Coronary artery (tissue), 2 donors: ENCODE results near the gene CFDP1.

ENCODE experiments used
- DNase-seq: peaks from one replicate; pipeline ENCODE4 v3.0.0-alpha.2; 2017; ENCODE audit warnings: low spot score
- H3K27ac ChIP-seq, 2 donors: fragments of 200-600 bp; sonication (generic); one replicate each; pipeline ENCODE4 v1.5.1; 2016 to 2019
- H3K4me3 ChIP-seq: fragments of 200-600 bp; sonication (generic); 2 replicates; pipeline ENCODE4 v1.5.1; 2016; ENCODE audit warnings: mild to moderate bottlenecking, moderate library complexity
- TF ChIP-seq, protein P1 (sequence below): fragments of 200-600 bp; sonication (generic); IDR thresholded peaks from one replicate; pipeline ENCODE4 v1.5.1; 2019; ENCODE audit warnings: antibody characterized with exemption

The CFDP1 gene

DNA sequence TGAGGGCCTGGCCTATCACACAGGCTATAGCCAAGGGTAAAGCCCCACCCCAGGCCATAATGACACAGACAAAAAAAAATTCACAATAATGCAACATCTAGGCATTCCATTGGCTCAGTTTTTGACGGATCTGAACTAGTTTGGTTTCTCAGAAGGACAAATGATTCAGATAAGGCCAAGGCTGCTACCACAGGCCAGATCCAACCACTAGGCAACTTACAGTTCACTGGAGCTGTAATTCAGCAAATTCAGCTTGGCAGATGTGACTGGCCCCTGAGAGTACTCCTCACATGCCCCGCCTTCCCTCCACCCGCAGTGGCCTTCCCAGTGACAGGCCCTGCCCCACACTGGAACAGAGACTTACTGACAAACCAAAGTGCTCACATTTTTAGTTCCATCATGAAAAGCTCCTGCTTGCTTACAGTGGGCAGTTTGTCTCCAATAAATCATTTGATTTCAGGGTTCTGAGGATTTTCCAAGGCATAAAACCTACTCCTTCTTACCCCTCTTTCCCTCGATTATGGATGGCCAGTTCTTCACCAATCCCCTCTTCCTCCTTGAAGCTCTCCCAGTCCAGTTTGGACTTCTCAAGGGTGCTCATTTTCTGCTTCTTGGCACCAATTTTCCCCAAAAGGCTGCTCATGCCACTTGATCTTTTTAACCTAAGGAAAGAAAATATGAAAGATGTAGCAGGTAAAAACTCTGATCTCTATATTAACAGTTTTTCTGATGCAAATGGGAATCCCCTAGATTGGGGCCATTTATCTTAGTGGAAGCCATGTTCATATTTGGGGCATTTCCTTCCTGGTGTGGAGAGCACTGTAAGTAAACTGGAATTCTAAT is 128.6 kb downstream of the CFDP1 start:
- no peak for DNase-seq
- H3K4me3 ChIP-seq = peak overlapping the region; percentile 40
- H3K27ac ChIP-seq = peak overlapping the region; percentile 67 to 81
- TF ChIP-seq, protein P1, sequence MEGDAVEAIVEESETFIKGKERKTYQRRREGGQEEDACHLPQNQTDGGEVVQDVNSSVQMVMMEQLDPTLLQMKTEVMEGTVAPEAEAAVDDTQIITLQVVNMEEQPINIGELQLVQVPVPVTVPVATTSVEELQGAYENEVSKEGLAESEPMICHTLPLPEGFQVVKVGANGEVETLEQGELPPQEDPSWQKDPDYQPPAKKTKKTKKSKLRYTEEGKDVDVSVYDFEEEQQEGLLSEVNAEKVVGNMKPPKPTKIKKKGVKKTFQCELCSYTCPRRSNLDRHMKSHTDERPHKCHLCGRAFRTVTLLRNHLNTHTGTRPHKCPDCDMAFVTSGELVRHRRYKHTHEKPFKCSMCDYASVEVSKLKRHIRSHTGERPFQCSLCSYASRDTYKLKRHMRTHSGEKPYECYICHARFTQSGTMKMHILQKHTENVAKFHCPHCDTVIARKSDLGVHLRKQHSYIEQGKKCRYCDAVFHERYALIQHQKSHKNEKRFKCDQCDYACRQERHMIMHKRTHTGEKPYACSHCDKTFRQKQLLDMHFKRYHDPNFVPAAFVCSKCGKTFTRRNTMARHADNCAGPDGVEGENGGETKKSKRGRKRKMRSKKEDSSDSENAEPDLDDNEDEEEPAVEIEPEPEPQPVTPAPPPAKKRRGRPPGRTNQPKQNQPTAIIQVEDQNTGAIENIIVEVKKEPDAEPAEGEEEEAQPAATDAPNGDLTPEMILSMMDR = no peak

DNA sequence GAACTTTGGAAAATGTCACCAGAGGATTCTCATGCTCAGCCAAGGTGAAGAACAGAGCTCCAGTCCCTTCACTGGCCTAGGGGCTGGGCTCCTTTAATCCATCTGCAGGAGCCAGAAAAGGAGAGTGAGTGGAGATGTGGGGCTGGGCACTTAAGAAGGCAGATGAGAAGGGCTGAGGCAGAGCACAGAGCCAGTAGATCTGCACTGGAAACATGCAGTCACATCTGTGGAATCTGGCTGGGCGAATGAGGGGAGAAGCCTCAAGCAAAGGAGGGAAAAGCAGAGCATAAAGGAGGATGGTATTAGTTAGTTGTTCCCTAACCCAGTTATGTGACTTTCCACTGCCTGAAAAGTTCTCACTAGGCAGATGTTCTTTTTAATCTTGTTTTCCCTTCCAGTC is 131.5 kb downstream of the CFDP1 start:
- H3K27ac ChIP-seq = no peak overlapping the region
- TF ChIP-seq, protein P1 = no peak
- no peak for DNase-seq
- H3K4me3 ChIP-seq = no peak overlapping the region

DNA sequence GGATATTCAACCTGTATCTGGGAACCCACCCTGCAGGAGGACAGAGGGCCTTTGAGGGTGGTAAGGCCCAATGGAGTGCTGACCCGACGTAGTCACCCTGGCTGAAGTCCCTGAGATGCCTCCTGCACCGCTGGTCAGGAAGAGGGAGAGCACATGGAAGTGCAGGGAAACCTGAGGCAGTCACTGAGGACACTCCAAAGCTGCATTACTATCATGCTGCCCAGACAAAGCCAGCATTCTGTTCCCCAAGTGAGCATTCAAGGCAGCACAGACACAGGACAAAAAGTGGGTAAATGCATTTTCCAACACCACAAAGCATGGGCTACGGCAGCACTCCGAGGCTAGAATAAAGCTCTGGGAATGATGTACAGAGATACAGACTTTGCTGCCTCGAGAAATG is 135.0 kb downstream of the CFDP1 start:
- DNase-seq = no peak
- Histone ChIP-seq H3K27ac (no peak overlapping the region), H3K4me3 (no peak overlapping the region)
- TF ChIP-seq, protein P1 = no peak

DNA sequence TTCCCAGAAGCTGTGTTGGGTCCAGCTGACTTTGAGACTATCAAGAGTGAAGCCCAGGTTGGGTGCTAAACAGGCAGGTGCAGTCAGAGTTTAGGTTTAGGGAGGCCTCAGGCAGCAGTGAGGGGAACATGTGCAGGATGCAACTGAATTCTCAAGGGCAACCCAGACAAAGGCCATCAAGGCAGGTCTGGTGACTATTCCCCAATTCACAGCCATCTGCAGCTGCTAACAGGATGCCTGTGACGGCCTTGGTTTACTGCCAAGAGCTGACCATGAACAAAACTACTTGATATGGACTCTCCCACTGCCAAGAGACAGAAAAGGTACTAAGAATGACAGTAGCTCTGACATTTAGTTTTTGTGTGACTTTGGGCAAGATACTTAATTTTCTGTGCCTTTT is 136.7 kb downstream of the CFDP1 start:
- no peak for DNase-seq
- TF ChIP-seq, protein P1 = no peak
- Histone ChIP-seq H3K27ac (no peak overlapping the region), H3K4me3 (no peak overlapping the region)

DNA sequence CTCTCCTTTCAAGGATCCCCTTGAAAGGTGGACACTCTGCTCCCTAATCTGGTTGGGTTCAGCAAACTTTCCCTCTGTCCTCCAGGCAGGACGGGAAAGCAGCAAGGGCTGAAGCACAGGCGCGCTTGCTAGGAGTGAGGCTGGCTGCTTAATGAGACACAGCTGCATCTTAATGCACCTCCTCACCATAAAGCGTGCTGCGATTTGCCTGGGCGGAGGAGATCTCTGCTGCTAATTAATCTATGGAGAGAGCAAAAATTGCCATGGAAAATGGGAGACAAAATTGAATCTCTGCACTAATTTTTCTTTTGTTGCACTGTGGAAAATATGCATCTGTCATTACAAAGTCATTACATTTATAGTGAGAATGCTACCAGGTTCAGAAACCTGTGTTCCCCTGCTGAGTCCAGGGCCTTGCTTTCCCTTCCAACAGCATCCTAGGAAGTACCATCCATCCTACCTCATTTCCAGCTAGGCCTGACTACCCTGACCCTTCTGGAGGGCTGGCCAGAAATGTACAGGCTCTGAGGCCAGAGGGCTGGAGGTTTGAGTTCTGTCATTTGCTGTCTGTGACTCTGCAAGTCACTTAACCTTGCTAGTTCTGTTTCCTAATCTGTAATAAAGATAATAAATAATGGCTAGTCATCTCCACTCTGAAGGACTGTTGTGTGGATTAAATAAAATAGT is 138.4 kb downstream of the CFDP1 start:
- Histone ChIP-seq H3K4me3 (no peak overlapping the region), H3K27ac (no peak overlapping the region)
- TF ChIP-seq, protein P1 = no peak
- DNase-seq = no peak

DNA sequence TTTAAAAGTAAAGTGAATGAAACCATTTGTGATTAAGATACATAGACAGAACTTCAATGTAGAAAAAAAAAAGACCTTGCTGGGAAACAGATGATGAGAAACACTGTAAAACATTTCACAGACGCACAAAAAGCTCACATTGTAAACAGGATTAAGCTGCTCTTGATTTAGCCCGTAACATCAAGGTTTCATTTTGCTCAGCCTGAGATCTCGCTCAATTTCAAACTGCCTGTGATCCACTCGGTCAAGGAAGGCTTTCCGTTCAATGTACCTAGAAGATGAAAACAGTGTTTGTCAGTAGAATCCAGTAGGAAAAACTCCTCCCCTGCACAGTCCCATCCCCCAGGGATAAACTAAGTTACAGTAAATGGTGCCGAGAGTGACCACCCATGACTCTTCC is 139.5 kb downstream of the CFDP1 start:
- Histone ChIP-seq H3K27ac (no peak overlapping the region), H3K4me3 (no peak overlapping the region)
- DNase-seq = no peak
- TF ChIP-seq, protein P1 = no peak

DNA sequence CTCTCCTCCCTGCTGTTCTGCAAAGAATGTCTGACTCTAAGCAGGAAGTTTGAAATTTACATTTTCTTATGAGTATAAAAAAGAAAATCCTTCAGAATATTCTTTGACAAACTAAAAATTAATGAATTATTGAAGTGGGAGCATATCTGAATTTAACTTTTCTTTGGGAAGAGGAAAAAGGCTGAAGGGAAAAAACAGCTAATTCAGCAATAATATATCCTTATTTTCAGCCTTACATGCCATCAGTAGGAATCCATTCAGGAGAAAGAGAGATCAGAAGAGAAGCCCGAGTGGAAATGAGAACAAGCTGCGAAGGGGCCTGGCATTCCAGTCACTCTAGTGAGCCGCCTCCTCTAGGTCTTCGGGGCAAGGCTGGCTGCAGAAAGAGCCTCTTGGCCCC is 140.1 kb downstream of the CFDP1 start:
- TF ChIP-seq, protein P1 = no peak
- no peak for DNase-seq
- H3K4me3 ChIP-seq = no peak overlapping the region
- no peak overlapping the region for H3K27ac ChIP-seq
